GM19455 (cell line): ENCODE data around the gene SGMS2.

Experiments used
- ATAC-seq: cut with Tn5 transposase; IDR thresholded peaks from one replicate; pipeline ENCODE4 v1.9.1; 2021; ENCODE audit not compliant: unreplicated experiment

Gene SGMS2

GRCh38 chr4:107824350-107825071 lies at the start of gene SGMS2:
Gene SGMS2 (plus strand): TSS chr4:107824932. CDS start chr4:107895554, 70,622 bp downstream.
- ATAC-seq = peak; percentile 60

- no peak for ATAC-seq
Measured at GRCh38 chr4:107777890-107778289, 46.8 kb upstream of the SGMS2 start.

GRCh38 chr4:107778784-107779530 lies 45.8 kb upstream of the SGMS2 start:
- ATAC-seq = no peak

- ATAC-seq = no peak
Measured at GRCh38 chr4:107780665-107781064, 44.1 kb upstream of the SGMS2 start.

- no peak for ATAC-seq
Measured at GRCh38 chr4:107791902-107792301, 32.8 kb upstream of the SGMS2 start.

GRCh38 chr4:107792711-107793110 lies 32.0 kb upstream of the SGMS2 start:
- ATAC-seq = no peak

- ATAC-seq = no peak
Measured at GRCh38 chr4:107793996-107794395, 30.7 kb upstream of the SGMS2 start.

GRCh38 chr4:107799669-107800450 lies 24.9 kb upstream of the SGMS2 start:
- no peak for ATAC-seq

GRCh38 chr4:107800706-107801105 lies 24.0 kb upstream of the SGMS2 start:
- ATAC-seq = no peak

GRCh38 chr4:107801766-107802211 lies 22.9 kb upstream of the SGMS2 start:
- ATAC-seq = no peak

- no peak for ATAC-seq
Measured at GRCh38 chr4:107804956-107805355, 19.8 kb upstream of the SGMS2 start.

GRCh38 chr4:107806196-107806595 lies 18.5 kb upstream of the SGMS2 start:
- ATAC-seq = no peak

- ATAC-seq = no peak
Measured at GRCh38 chr4:107808572-107808971, 16.2 kb upstream of the SGMS2 start.

- no peak for ATAC-seq
Measured at GRCh38 chr4:107809210-107809609, 15.5 kb upstream of the SGMS2 start.

- ATAC-seq = no peak
Measured at GRCh38 chr4:107814758-107815157, 10.0 kb upstream of the SGMS2 start.

GRCh38 chr4:107815158-107815557 lies 9.6 kb upstream of the SGMS2 start:
- ATAC-seq = no peak

- ATAC-seq = no peak
Measured at GRCh38 chr4:107818301-107818910, 6.3 kb upstream of the SGMS2 start.

GRCh38 chr4:107823870-107824349 lies 822 bp upstream of the SGMS2 start:
- no peak for ATAC-seq

- peak; percentile 13 for ATAC-seq
Measured at GRCh38 chr4:107825072-107825824, 516 bp downstream of the SGMS2 start.

- no peak for ATAC-seq
Measured at GRCh38 chr4:107826421-107826980, 1.8 kb downstream of the SGMS2 start.
